ENCODE measurements around the gene CROCC.

- TF ChIP-seq TCF4 (CRISPR knock-in tag; IDR thresholded peaks at IDR 0.05; ENCODE audit: borderline replicate concordance) (no peak), ARNTL (CRISPR knock-in tag; IDR thresholded peaks at IDR 0.05; ENCODE audit: borderline replicate concordance, low read depth) (no peak), SNAI2 (CRISPR knock-in tag; IDR thresholded peaks at IDR 0.05) (no peak), CREB5 (CRISPR knock-in tag; IDR thresholded peaks at IDR 0.05; ENCODE audit: low read depth) (no peak), ZFP30 (CRISPR knock-in tag; IDR thresholded peaks at IDR 0.05) (no peak)
Measured at GRCh38 chr1:16946646-16947045, 24.9 kb downstream of the CROCC start.

Measured in SK-N-SH treated with all-trans-retinoic acid at 6 μM for 48 hours (cell line).